HepG2 (cell line): ENCODE measurements around the gene AGRN. TPM values are rescaled to one million over a fixed set of nuclear protein-coding genes. Genes with fewer than 3 reads are reported as not detected.

Experiments
- MXD1 ChIP-seq: sonication (generic); formaldehyde crosslinking; IDR thresholded peaks from 2 replicates; pipeline ENCODE4 v1.4.0; 2020; ENCODE audit warnings: mild to moderate bottlenecking, missing genetic modification reagents
- MZF1 ChIP-seq: sonication (generic); formaldehyde crosslinking; IDR thresholded peaks from 2 replicates; pipeline ENCODE4 v1.8.1; 2023; ENCODE audit warnings: mild to moderate bottlenecking, missing genetic modification reagents, borderline replicate concordance
- NFYB ChIP-seq: sonication (generic); formaldehyde crosslinking; IDR thresholded peaks from 2 replicates; pipeline ENCODE4 v1.4.0; 2020; ENCODE audit warnings: missing genetic modification reagents
- NR0B2 ChIP-seq: sonication (generic); formaldehyde crosslinking; IDR thresholded peaks from 2 replicates; pipeline ENCODE4 v1.4.0; 2020; ENCODE audit warnings: mild to moderate bottlenecking, missing genetic modification reagents
- RBM22 ChIP-seq: fragments of 200-400 bp; formaldehyde crosslinking; optimal IDR thresholded peaks from 2 replicates; pipeline ENCODE3; 2017; ENCODE audit warnings: mild to moderate bottlenecking, low read length, moderate library complexity
- RFX5 ChIP-seq: IDR thresholded peaks from 2 replicates; pipeline ENCODE4 v1.6.1; 2011; ENCODE audit warnings: low read depth, low read length, improper control_type of control experiment
- SALL1 ChIP-seq: sonication (generic); formaldehyde crosslinking; IDR thresholded peaks from 2 replicates; pipeline ENCODE4 v1.8.0; 2022; ENCODE audit warnings: mild to moderate bottlenecking, missing genetic modification reagents
- SIX4 ChIP-seq: sonication (generic); formaldehyde crosslinking; IDR thresholded peaks from 2 replicates; pipeline ENCODE4 v1.4.0; 2020; ENCODE audit warnings: missing genetic modification reagents
- ZC3H4 ChIP-seq: sonication (generic); formaldehyde crosslinking; IDR thresholded peaks from 2 replicates; pipeline ENCODE4 v1.4.0; 2020; ENCODE audit warnings: missing genetic modification reagents, borderline replicate concordance
- ZNF138 ChIP-seq: sonication (generic); formaldehyde crosslinking; IDR thresholded peaks from 2 replicates; pipeline ENCODE4 v1.5.0; 2020; ENCODE audit warnings: mild to moderate bottlenecking, low read depth, missing genetic modification reagents
- ZNF24 ChIP-seq: fragments of 450-650 bp; IDR thresholded peaks from 2 replicates; pipeline ENCODE4 v1.6.1; 2017; ENCODE audit warnings: antibody characterized with exemption, mild to moderate bottlenecking
- ZNF382 ChIP-seq: sonication (generic); formaldehyde crosslinking; IDR thresholded peaks from 2 replicates; pipeline ENCODE4 v1.5.0; 2020; ENCODE audit warnings: missing genetic modification reagents, mild to moderate bottlenecking, borderline replicate concordance
- ZNF446 ChIP-seq: sonication (generic); formaldehyde crosslinking; IDR thresholded peaks from 2 replicates; pipeline ENCODE4 v1.5.0; 2020; ENCODE audit warnings: mild to moderate bottlenecking, missing genetic modification reagents
- ZNF569 ChIP-seq: sonication (generic); formaldehyde crosslinking; IDR thresholded peaks from 2 replicates; pipeline ENCODE4 v1.5.0; 2020; ENCODE audit warnings: mild to moderate bottlenecking, missing genetic modification reagents, moderate library complexity, borderline replicate concordance
- ZNF713 ChIP-seq: sonication (generic); formaldehyde crosslinking; IDR thresholded peaks from 2 replicates; pipeline ENCODE4 v1.4.0; 2020; ENCODE audit warnings: mild to moderate bottlenecking, missing genetic modification reagents
- ZNF816 ChIP-seq: sonication (generic); formaldehyde crosslinking; IDR thresholded peaks from 2 replicates; pipeline ENCODE4 v1.8.0; 2022; ENCODE audit warnings: missing genetic modification reagents, mild to moderate bottlenecking, borderline replicate concordance
- polyA plus RNA-seq, 8 experiments: library from polyadenylated mRNA; depleted of rRNA in 3 of 8; stranded (reverse) in 7 of 8; unstranded in 1 of 8; fragments of >200 nt; fragmentation: Illumina TruSeq in 4 of 8; extraction: Trizol in 4 of 8; gene quantifications; 2 replicates each; pipeline versions ENCODE4 v1.2.1 to v1.2.3, GENCODE V29; 2011 to 2016; ENCODE audit warnings: low read depth in 4 of 8, missing spikeins in 1 of 8, mixed read lengths in 1 of 8; ENCODE audit not compliant: insufficient read depth in 1 of 8
- total RNA-seq, 5 experiments: library from RNA; depleted of rRNA; stranded (reverse); fragments of >200 nt; fragmentation: Illumina TruSeq; extraction: Trizol; gene quantifications; 2 replicates each; pipeline ENCODE4 v1.2.3, GENCODE V29; 2016; ENCODE audit warnings: low read depth in 1 of 5
- TF ChIP-seq, protein P1 (sequence below): sonication (generic); formaldehyde crosslinking; IDR thresholded peaks from 2 replicates; pipeline ENCODE4 v1.8.0; 2023; ENCODE audit warnings: mild to moderate bottlenecking, missing genetic modification reagents
- TF ChIP-seq, protein P2 (sequence below): sonication (generic); formaldehyde crosslinking; IDR thresholded peaks from 2 replicates; pipeline ENCODE4 v1.5.1; 2020; ENCODE audit warnings: mild to moderate bottlenecking, missing genetic modification reagents

AGRN gene
- total and polyA plus RNA-seq, 2 of the 13 experiments (the other 11 are each of a cell fraction or from before 2014, with no cell fraction given) = 29.8 to 65.2 TPM

DNA sequence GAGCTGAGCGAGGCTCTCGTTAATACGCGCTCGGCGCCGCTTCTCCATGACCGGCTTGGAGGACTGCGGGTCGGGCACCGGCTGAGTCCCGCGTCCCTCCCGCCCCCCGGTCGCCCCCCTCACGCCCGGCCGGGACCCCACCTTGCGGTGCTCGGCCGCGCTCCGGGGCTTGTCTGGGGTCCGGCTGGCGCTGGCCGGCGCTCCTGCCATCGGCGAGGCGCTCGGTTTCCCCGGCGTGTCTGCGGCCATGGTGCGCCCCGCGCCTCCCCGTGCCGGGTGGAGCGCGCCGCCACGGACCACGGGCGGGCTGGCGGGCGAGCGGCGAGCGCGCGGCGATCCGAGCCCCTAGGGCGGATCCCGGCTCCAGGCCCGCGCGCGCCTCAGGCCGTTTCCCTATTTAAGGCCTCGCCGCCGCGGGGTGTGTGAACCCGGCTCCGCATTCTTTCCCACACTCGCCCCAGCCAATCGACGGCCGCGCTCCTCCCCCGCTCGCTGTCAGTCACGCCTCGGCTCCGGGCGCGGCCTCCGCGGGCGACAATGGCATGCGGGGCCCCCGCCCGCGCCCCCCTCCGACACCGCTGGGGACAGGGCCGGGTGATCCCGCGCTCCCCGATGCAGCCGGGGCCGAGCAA, 20.1 kb upstream of the AGRN start, which contains the start of gene HES4 (continued):
- TF ChIP-seq RBM22 = no peak
- TF ChIP-seq ZNF446 = 0 out of 2 replicates have a peak, but pooled peaks have one; percentile 19
- no peak for TF ChIP-seq ZC3H4 (CRISPR knock-in tag)
- 0 out of 2 replicates have a peak, but pooled peaks have one; percentile 11 for TF ChIP-seq NR0B2
- no peak for TF ChIP-seq RFX5
- TF ChIP-seq ZNF816 (CRISPR knock-in tag) = 0 out of 2 replicates have a peak, but pooled peaks have one; percentile 4
- TF ChIP-seq, protein P1, sequence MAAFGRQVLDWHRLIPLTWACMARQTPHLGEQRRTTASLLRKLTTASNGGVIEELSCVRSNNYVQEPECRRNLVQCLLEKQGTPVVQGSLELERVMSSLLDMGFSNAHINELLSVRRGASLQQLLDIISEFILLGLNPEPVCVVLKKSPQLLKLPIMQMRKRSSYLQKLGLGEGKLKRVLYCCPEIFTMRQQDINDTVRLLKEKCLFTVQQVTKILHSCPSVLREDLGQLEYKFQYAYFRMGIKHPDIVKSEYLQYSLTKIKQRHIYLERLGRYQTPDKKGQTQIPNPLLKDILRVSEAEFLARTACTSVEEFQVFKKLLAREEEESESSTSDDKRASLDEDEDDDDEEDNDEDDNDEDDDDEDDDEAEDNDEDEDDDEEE (CRISPR knock-in tag) = no peak; the same call in 1 of the 2 replicates
- no peak for TF ChIP-seq ZNF24
- TF ChIP-seq ZNF138 (CRISPR knock-in tag) = 0 out of 2 replicates have a peak, but pooled peaks have one; percentile 7
- TF ChIP-seq ZNF382 (CRISPR knock-in tag) = no peak
- peak; percentile 34; the same call in 1 of the 2 replicates for TF ChIP-seq SALL1 (CRISPR knock-in tag)
- TF ChIP-seq ZNF713 (CRISPR knock-in tag) = no peak
- TF ChIP-seq, protein P2, sequence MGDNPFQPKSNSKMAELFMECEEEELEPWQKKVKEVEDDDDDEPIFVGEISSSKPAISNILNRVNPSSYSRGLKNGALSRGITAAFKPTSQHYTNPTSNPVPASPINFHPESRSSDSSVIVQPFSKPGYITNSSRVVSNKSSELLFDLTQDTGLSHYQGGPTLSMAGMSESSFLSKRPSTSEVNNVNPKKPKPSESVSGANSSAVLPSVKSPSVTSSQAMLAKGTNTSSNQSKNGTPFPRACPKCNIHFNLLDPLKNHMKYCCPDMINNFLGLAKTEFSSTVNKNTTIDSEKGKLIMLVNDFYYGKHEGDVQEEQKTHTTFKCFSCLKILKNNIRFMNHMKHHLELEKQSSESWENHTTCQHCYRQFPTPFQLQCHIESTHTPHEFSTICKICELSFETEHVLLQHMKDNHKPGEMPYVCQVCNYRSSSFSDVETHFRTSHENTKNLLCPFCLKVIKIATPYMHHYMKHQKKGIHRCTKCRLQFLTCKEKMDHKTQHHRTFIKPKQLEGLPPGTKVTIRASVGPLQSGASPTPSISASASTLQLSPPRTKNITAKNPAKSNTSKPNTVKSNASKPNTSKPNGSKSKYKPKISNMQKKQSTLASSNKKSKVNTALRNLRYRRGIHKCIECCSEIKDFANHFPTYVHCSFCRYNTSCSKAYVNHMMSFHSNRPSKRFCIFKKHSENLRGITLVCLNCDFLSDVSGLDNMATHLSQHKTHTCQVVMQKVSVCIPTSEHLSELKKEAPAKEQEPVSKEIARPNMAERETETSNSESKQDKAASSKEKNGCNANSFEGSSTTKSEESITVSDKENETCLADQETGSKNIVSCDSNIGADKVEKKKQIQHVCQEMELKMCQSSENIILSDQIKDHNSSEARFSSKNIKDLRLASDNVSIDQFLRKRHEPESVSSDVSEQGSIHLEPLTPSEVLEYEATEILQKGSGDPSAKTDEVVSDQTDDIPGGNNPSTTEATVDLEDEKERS (CRISPR knock-in tag) = no peak
- TF ChIP-seq SIX4 (CRISPR knock-in tag) = no peak
- TF ChIP-seq ZNF569 (CRISPR knock-in tag) = no peak
- TF ChIP-seq NFYB (CRISPR knock-in tag) = peak; percentile 76
- TF ChIP-seq MZF1 (CRISPR knock-in tag) = no peak
- TF ChIP-seq MXD1 (CRISPR knock-in tag) = no peak
